GM21619 (cell line): Measurements from ENCODE around the gene PLEKHN1.

ENCODE experiments used
- ATAC-seq: cut with Tn5 transposase; IDR thresholded peaks from one replicate; pipeline ENCODE4 v1.9.1; 2021; ENCODE audit not compliant: unreplicated experiment

Gene PLEKHN1, protein sequence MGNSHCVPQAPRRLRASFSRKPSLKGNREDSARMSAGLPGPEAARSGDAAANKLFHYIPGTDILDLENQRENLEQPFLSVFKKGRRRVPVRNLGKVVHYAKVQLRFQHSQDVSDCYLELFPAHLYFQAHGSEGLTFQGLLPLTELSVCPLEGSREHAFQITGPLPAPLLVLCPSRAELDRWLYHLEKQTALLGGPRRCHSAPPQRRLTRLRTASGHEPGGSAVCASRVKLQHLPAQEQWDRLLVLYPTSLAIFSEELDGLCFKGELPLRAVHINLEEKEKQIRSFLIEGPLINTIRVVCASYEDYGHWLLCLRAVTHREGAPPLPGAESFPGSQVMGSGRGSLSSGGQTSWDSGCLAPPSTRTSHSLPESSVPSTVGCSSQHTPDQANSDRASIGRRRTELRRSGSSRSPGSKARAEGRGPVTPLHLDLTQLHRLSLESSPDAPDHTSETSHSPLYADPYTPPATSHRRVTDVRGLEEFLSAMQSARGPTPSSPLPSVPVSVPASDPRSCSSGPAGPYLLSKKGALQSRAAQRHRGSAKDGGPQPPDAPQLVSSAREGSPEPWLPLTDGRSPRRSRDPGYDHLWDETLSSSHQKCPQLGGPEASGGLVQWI

DNA sequence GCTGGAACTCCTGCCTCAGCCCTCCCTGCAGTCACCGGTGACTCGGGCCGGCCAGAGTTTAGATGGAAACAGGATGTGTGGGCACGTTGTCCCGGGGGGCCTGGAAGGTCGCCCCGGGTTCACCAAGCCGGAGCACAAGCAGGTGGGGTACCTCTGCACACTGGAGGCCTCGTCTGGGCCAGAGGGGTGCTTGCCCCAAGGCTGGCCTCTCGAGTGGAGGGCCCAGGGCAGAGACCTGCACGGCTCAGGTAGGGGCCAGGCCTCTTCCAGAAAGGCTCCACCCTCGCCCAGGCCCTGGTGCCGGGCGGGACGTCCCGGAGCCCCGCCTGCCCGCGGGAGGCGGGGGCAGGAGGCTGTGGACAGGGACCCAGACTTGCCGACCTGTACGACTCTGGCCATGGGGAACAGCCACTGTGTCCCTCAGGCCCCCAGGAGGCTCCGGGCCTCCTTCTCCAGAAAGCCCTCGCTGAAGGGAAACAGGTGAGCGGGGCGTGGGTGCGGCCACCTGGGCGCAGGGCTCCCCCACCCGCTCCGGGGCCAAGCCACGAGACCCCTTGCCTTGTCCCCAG is at the start of gene PLEKHN1:
Gene PLEKHN1, plus strand, starts transcription at position 348 of the 569 bp plus-strand sequence. Its CDS starts 50 bp downstream, at position 398.
- peak; percentile 22 for ATAC-seq

DNA sequence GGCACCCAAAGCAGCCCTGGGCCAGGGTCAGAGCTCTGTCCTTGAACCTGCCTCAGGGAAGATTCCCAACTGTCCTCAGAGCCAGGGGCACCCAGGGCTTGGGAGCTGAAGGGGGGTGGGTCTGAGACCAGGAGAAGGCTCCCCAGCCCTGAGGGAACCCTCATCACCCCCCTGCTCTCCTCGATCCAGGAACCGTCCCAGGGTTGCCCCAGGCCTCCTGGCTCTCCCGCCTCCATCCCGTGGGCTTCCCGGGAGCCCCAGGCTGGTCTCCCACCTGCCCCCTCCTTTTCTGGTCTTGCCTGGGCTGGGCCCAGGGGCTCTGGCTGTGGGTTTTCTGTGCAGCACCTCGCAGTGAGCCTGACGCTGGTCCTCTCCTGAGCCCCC is 49.2 kb upstream of the PLEKHN1 start:
- ATAC-seq, result no peak

DNA sequence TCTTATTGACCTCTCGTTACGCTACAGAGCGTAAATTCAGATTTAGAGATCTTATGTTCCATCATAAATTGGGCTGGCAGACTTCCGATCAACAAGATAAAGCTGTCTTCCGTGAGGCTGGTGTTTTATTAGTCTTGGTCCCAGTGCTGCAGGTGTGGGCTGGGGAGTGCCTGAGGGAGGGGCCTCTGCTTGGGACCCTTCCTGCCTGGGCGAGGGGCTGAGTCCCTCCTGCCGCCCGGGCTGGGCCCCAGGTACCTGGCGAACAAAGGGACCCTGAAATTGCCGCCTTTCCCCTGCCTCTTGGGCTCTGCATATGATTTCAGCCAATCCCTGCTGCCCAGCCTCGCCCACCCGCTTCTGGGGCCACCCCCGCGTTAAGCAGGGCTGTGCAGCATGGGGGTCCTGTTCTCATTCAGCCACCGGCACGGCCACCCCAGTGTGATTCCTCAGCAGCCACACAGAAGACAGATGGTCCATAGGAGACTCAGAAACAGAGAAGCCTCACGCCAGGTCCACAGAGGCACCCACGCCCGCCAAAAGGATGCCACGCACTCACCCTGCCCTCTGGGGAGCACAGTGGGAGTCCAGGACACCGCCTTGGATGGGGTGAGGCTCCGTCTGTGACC is 48.7 kb upstream of the PLEKHN1 start:
- ATAC-seq, result no peak

DNA sequence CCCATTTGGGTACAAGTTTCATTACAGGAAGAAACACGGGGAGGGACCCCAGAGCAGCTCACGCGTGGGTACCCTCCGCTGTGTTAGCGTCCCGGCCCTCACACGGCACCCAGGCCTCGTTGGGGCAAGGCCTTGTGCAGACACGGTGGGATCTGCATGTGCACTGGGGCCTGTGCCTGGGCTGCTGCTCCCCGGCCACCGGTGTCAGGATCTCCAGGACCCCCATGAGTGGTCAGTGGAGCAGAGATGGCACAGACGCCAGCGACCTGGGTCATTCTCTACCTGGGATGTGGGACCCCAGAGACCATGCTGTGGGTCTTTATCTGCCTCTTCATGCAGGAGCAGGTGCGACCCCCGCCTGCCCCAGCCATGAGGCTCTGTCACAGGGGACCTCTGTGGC is 47.9 kb upstream of the PLEKHN1 start:
- ATAC-seq, result no peak

DNA sequence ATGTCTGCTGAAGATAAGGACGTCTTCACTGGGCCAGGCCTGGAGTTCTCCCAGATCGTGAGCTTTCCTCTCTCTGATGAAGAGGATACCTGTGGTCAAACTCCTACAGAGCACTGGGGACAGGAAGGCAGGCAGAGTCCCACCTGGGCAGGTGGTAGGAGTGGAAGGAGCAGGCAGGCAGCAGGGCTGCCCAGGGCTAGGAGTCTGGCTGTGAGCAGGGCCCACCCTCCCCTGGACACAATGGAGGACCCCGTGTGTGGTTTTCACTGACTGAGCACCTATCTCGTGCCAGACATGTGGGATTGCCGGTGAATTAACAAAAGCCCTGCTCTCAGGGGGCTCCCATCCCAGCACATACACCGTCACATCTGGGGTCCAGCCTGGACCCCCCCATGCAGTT is 47.4 kb upstream of the PLEKHN1 start:
- ATAC-seq, result no peak

DNA sequence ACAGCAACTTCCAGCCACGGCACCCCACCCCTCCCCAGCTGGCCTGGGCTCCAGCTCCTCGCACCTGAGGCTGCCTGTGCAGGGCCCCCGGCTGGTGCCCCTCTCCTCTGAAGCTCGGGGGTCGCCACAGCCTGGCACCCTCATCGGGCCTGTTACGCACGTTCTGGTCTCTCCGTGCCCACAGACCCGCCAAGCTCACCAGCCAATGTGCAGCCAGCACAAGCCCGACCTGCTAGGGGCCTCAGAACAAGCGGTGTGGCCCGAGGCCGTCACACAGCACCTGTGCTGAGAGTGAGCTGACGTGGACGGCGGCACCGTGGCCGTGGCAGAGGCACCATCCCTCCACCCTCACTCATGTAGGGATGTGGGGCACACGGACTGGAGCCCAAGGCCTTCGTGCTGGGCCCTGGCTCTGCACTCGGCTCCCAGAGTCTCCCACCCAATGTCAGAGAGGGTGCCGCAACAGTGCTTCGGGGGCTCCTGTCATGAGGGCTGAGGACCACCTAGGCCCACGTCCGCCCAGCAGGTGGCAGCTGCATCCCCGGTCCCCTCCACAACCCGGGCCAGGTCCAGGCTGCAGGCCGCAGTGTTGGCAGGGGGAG is 46.9 kb upstream of the PLEKHN1 start:
- no peak for ATAC-seq

DNA sequence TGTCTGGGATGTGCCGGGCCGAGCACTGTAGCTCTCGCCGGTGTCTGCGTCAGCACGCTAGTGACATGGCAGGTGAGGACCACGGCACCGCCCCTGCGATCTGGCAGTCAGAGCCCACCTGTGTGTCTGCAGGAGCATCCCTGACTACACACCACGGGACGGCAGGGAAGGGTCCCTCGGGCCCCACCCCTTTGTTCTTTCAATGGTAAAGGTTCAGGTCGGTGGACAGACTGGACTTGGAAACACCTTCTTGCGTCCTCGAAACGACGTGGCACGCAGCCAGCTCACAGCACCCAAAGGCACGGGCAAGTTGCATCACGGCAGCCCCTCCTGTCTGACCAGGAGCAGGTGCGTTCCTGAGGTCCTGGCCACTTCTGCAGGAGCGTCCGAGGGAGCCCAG is 46.3 kb upstream of the PLEKHN1 start:
- ATAC-seq, result no peak

DNA sequence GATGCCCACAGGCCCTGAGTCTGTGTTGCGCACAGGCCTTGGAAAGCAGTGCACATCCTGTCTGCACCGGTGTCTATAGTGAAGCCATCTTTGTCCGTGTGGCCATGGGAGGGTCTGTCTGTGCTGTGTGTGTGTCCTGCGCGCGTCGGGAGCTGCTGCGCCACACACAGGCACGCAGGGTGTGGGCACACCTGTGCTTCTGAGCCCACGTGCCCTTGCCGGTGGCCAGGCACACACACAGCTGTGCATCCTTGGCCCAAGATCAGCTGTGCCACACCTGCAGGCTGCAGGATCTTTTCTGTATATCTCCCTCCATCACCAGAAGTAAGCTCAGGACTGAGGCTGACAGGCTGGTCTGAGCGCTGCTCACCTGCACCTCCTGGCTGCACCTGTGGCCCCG is 45.8 kb upstream of the PLEKHN1 start:
- ATAC-seq, result no peak

DNA sequence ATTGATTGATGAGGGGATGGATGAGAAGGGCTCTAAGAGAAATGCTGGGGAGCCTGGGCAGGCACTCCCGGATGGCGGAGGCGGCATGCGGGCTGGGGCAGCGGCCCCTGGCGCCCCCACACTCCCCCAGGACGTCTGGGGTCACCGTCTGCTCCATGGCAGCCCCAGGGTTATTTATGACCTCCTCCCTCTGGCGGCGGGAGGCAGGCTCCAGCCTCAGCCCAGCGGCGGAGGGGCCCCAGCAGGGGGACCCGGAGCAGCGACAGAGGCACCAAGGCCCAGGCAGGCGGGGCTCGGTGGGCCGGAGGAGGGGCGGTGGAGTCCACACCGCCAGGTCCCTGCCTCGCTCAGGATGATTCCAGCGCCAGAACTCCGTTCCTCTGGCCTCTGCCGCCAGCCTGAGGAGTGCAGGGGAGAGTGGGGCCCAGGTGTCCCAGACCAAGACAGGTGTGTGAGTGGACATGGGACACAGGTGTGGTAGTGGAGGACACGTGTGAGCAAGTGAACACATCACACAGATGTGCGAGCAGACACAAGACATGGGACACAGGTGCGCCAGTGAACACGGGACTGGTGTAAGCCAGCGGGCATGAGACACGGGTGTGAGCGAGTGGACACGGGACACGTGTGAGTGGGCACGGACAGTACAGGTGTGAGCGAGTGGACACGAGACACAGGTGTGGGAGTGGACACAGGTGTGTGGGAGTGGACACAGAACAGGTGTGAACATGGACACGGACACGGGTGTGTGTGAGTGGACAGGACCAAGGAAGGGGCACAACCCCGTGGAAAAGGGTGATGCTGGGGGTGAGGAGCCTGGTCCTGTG is 45.1 kb upstream of the PLEKHN1 start:
- ATAC-seq, result no peak

DNA sequence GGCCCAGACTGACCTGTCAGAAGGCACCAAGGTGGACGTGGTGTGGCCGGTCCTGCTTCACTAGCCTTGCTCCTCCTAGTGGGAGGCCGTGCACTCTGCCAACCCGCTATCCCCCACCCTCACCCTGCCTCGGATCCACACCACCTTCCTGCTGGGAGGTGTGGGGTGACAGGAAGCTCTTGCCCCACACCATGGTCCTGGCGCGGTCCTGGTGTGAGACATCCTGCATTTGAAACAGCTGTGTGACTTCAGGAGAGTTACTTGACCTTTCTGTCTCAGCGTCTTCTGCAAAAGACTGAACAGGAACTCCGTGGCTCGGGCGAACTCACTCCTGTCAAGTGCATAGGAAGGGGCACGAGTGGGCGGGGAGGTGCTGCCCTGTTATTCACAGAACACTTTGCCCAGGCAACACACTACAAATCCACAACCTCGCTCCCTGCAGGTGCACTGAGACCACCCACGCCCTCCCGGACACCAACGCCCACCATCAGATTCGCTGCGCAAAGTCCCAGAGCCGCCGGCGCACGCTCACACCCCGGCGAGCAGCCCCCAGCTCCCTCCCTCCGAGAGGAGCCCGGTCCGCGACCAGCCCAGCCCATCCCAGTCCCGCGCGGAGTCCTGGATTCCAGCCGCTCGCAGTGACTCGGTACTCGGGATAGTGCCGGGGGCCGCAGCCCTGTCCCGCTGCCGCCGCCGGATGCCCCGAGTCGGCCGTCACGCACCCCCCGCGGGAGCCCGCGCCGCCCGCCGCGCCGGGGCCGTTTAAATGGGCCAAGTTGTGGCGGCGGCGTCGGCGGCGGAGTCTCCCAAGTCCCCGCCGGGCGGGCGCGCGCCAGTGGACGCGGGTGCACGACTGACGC is 42.9 kb upstream of the PLEKHN1 start, which contains the start of gene SAMD11:
Gene SAMD11, plus strand, starts transcription at position 793 of the 860 bp plus-strand sequence. CDS start 509 bp downstream, outside the sequence.
- ATAC-seq, result no peak

DNA sequence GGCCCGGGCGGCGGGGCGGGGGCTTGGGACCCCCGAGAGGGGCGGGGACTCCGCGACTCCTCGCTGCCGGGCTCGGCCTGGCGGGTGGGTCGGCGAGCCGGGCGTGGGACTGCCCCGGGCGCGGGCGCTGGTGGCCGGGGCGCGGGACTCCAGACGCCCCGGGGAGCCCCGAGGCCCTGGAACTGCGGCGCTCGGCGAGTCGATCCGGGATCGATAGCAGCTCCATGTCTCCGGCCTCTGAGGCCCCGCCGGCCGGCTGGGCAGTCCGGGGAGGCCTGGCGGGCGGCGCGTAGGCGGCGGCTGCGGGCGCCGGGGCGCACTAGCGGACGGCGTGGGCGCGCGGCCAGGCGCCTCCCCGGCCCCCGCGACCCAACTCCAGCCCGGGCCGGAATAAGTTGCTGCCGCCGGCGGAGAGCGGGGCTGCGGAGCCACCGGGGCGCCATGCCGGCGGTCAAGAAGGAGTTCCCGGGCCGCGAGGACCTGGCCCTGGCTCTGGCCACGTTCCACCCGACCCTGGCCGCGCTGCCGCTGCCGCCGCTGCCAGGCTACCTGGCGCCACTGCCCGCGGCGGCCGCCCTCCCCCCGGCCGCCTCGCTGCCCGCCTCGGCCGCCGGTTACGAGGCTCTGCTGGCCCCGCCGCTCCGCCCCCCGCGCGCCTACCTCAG is 42.2 kb upstream of the PLEKHN1 start:
- no peak for ATAC-seq

DNA sequence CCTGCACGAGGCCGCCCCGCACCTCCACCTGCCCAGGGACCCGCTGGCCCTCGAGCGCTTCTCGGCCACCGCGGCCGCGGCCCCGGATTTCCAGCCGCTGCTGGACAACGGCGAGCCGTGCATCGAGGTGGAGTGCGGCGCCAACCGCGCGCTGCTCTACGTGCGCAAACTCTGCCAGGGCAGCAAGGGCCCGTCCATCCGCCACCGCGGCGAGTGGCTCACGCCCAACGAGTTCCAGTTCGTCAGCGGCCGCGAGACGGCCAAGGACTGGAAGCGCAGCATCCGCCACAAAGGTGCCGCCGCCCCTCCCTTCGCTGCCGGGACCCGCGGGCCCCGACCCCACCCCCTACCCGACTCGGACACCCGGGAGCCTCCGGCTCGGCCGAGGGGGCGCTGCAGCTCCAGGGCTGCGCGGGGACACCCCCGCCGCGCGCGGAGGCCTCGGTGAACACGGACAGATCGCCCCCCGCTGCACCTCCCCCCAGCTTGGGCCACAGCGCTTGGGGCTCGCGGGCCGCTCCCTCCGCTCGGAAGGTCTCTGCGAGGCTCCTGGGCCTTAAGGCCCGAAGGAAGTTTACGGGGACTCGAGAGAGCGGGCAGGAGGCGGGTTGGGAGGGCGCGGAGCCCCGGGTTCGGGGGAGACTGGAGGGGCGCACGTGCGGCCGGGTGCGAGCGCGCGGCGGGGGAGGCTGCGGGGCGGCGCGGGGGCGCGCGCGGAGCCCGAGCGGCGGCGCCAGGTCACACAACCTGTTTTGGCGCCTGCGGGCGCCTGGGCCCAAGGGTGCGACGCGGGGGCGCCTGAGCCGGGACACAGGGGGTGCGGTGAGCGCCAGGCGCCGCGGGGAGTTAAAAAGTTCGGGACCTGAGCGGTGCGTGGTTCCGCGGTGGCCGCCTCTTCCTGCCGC is 41.4 kb upstream of the PLEKHN1 start:
- ATAC-seq, result no peak

DNA sequence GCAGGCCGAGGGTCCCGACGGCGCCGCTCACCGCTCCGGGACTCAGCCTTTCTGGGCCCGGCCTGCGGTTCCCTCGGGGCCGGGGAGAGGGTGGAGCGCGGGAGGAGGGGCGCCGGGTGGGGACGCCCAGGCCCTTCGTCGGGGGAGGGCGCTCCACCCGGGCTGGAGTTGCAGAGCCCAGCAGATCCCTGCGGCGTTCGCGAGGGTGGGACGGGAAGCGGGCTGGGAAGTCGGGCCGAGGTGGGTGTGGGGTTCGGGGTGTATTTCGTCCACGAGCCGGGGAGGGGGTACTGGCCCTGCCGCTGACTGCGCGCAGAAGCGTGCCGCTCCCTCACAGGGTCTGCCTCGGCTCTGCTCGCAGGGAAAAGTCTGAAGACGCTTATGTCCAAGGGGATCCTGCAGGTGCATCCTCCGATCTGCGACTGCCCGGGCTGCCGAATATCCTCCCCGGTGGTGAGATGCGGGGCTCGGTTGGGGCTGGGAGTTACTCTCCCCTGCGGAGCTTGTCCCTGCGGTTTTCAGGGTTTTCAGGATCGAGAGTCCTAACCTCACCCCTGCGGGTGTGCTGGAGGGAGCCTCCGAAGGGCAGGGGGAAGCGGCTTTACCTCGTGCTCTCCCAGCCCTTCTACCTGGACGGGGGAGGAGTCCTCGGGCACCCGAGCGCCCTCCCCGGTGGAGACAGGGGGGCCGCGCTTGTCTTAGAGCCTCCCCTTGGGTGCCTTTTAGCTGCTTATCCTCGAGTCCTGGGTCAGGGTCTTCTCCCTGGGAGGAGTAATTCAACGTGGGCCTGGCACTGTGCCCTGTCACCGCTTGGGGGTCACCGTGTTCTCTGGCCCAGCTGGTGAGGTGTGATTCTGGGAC is 40.5 kb upstream of the PLEKHN1 start:
- ATAC-seq, result no peak

DNA sequence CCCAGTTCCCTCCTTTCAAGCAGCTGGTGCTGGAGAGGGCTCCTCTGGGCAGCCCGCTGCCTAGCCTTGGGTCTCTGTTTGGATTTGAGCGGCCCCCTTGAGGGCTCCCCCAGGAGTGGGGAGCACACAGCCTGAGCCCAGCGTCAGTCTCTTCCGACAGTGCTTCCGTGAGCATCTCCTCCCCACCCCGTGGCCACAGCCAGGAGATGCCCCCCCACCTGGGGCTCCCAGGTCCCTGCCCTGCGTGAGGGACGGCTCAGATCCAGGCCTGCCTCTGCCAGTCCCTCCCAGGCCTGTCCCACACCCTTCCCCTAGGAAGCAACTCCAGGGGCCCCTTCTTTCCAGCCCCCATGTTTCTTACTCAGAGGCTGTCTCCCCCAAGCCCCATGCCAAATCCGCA is 39.0 kb upstream of the PLEKHN1 start:
- ATAC-seq, result no peak

DNA sequence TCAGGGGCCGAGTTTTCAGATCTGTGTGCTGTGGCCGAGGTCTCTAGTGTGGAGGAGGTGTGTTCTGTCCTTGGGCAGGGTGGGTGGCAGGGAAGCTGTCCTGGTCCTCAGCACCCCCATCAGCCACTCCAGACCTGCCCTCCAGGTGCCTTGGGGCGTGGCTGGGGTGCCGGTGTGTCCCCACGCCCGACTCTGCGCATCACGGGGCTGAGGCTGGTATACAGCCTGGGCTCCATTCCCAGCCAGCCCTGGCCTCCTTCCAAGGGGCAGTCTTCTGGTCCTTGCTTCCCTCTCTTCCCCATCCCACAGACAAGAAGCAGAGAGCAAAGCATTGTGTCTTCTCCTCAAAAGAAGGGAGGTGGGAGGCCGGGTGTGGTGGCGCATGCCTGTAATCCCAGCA is 38.5 kb upstream of the PLEKHN1 start:
- no peak for ATAC-seq

DNA sequence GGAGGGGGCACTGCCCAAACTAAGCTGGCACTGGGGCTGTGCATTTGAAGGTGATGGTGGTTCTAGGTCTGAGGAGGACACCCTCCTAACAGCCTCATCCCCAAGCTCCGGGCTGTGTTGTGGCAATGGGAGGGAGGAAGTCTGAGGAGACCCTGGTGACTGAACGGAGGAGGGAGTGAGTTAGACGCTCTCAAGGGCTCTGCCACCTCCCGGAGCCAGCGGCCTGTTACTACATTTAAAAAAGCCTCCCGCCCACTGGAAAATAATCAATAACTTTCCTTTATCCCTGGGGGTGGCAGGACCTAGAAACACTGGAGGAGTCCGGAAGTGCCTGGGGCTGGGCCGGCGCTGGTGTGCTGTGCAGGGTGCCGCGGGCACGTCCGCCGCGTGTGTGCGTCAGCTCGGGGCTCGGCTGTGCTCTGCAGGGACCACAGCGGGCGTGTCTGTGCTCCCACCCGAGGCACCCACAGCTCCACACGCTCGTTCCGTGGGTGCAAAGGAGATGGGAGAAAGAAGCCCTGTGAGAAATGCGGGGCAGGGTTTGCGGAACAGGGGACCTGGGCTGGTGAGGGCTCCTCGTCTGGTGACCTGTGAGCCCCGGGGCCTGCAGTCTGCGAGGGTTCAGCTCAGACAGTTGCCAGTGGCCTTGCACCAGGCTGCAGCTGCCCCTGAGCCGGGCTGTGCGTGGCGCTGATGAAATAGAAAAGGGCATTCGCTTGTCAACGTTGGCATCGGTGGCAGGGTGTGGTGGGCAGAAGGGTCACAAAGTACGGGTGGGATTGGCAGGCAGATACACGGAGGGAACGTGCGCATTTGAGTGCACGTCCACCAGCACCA is 37.2 kb upstream of the PLEKHN1 start:
- no peak for ATAC-seq
